HS-27A (cell line): ENCODE results near the gene CNNM3.

Experiments used
- DNase-seq: peaks from one replicate; pipeline ENCODE4 v3.0.0-alpha.2; 2012; ENCODE audit warnings: low read depth, missing footprints

Gene CNNM3

DNA sequence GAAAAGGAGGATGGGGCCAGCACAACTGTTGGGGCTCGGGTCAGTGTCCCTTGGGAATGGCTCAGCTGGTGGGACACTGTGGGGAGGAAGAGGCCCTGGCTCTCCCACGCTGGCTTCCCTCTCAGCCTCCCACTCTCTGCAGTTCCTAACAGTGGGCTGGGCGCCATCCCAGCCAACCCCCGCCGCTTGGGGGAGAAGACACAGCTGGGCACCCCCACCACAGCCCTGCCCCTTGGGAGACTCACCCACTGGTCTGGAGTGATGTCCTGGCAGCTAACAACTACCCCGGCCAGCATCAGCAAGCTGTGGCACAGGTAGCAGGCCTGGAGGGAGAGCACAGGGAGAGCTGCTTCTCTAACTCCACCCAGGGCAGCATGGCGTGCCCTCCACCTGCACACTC lies 62.1 kb downstream of the CNNM3 start:
- DNase-seq = no peak

- DNase-seq = no peak
Observed at GRCh38 chr2:96878796-96879544, 62.9 kb downstream of the CNNM3 start.

DNA sequence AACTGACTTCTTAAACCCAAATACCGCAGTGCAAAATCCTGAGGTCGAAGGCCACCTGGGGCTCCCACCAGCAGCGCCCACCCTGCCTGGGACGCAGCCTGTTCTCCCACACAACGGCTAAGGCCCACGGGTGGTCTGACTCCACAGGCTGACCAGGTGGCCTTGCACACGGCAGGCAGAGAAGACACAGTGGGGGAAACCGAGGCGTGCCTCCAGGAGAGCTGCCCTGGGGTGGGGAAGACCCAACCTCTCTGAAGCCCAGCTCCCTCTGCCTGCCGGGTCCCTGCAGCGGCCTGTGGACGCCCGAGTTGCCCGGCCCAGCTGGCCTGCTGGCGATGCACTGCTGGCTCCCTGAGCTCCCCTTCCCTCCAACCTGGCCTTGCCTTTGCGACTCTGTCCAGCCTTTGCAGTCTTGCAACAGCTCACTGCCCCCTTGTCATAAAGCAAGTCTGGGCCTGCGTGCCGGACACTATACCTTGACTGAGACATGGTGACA lies 63.5 kb downstream of the CNNM3 start:
- no peak for DNase-seq

DNA sequence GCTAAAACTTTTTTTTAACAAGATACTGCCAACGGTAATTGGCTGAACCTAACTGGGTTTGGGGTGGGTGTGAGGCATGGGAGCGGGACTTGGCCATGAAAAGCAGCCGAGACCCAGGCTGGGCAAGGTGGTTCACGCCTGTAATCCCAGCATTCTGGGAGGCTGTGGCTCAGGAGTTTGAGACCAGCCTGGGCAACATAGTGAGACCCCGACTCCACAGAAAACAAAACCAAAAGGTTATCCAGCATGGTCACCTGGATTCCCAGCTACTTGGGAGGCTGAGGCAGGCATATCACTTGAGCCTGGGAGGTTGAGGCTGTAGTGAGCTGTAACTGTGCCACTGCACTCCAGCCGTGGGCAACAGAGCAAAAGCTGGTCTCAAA lies 64.8 kb downstream of the CNNM3 start:
- DNase-seq = no peak

DNA sequence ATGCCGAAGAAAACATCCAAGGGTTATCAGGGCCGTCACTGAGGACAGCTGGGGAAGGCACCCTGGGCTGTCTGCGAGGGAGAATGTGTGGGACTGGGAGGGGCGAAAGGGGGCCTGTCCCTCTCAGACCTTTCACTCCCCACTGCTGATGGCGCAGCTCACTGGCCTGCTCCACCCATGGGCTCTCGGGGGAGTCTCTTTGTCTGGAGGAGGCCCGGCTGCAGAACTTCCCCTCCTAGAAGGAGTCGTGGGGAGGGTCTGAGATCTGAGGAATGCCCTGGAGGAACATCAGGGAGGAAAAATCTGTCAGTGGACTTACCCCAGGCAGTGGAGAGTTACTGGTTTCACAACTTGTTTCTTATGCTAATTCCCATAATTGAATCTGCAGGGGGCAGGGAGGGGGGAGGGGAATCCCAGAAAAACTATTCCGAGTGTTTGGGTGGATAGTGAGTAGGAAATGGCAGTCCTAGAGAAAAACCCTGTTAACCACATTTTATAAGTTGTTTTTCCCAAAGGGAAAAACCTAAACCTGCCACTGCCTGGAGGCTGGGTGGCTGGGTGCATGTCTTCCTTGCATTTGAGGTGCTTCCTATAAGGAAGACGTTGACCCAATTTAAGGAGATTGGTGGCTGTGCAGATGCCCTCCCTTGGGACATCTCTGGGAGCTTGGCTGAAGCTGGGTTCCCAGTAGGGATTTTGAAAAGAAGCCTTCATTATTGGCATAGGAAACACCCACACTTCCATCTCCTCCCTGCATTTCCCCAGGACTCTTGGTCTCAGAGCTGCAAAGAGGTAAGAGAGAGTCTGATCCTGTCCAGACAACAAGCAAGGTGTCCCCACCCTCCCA lies 65.5 kb downstream of the CNNM3 start:
- no peak for DNase-seq

DNA sequence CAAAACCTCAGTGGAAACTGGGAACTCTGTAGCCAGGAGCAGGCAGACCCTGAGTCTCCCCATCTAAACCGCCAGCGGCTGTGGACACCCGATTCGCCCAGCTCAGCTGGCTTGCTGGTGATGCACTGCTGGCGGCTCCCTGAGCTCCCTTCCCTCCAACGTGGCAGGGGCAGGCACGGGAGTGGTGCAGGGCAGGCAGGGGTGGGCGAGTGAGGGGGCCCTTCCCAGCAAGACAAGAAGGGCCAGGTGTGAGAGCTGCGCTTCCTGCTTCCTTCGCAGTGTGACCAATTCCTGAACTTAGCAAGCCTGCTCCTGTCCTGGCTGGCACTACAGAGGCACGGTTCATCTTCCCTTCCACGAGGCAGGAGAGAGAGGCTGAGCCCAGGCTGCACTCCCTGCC lies 66.2 kb downstream of the CNNM3 start:
- no peak for DNase-seq

DNA sequence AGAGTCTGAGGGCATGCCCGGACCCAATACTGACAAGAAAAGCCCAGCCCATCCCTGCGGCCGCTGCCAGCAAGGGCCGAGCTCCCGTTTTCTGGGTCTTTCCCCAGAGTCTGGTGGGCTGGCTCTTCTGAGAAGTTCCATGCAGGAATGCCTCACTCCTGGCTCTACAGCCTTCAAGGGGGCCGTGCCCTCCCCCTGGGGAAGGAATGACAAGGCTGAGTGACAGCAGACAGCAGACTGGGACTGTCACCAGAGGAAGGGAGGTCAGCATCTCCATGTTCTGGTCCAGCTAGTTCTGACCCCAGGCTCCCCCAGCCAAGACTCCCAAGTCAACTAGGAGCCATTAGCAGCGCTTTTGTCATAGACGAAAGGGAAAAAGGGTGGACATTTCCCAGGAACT lies 66.8 kb downstream of the CNNM3 start:
- DNase-seq = no peak

DNA sequence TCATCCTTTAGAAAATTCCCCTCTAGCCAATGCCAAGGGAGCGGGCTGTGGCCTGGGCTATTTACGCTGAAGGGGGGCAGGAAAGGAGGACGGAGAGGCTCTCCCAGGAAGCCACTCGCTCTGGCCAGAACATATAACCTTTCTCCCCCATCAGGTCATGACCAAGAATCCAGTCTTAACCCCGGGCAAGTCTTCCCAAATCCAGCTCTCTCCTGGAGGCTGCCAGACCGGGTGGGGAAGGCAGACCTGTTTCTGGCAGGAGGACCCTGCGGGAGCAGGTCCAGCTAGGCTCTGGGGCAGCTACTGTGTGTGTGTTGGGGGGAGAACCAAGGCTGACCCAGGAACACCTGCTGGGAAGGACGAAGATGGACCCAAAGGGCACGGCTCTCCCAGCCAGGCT lies 67.2 kb downstream of the CNNM3 start:
- no peak for DNase-seq
